ENCODE results near the gene HSD3B7. TPM values are rescaled to one million over a fixed set of nuclear protein-coding genes. Genes with fewer than 3 reads are reported as not detected.
"Not testable (repeated sequence)": the region's sequence is repeated elsewhere in the genome, so short reads cannot be mapped to it uniquely, and the experiment has no call there.

The HSD3B7 gene
- total RNA-seq (2021; ENCODE audit: unreplicated experiment) (5.4 TPM), Bru-seq, nascent RNA (percentile 39 among the genes with signal in this experiment), BruChase-seq, experiment 1, labeled RNA remaining after a 2-hour chase (percentile 44 among the genes with signal in this experiment), BruChase-seq, experiment 2, labeled RNA remaining after a 6-hour chase (percentile 56 among the genes with signal in this experiment)
- 8.5 TPM for polyA plus RNA-seq (2012; ENCODE audit: insufficient read length)
- long read RNA-seq, partial matches to known transcripts = 0 of 7 reads
- long read RNA-seq, other reads (novel, unspliced or antisense) = 6 of 7 reads

- ATAC-seq (peak; percentile 90), DNase-seq (ENCODE audit: low read depth, low spot score) (peak; percentile 51)
- ChIA-PET CTCF (interaction anchor here (0.6 to 1.2 kb wide), 5 partner anchors 10 to 157 kb away, joined by 3 to 4 read pairs (median 3); partner anchors contain the start of genes ZNF646 and ZNF668), POLR2A (no interaction called here)
- peaks cover 3% of the 10 kb centered on the region; the same call in 1 of the 2 replicates for H3K36me3 ChIP-seq (ENCODE audit: control insufficient read depth, insufficient read depth, low read length)
- no TSS peak for BruUV-seq (replicated peaks)
- in situ Hi-C loops (cut with HindIII; ENCODE audit: low pct_unique_long_range_greater_than_20kb, low sequenced_read_pairs) = no loop called here
- intact Hi-C loops (cut with micrococcal nuclease; ENCODE audit: unreplicated experiment) = loop anchor here (5.0 kb wide), 1 partner anchor 112 kb away; no protein-coding TSS in a partner anchor
- peak within 1 kb of the TSS; percentile 4 to 39; a peak in 2 of 4 replicates for H3K4me3 ChIP-seq (ENCODE audit: low read depth in 2 of 2, low read length in 2 of 2)
- TF ChIP-seq CTCF (IDR thresholded peaks at IDR 0.05) (peak; percentile 97), POLR2AphosphoS5 (IDR thresholded peaks at IDR 0.05; ENCODE audit: low read depth, low read length) (peak; percentile 72; the same call in 1 of the 2 replicates), REST (IDR thresholded peaks at IDR 0.05; ENCODE audit: insufficient read depth in 1 of 2, low read depth in 2 of 2, low read length in 1 of 2) (no peak), TCF7L2 (IDR thresholded peaks at IDR 0.05; ENCODE audit: low read depth, low read length) (no peak), SIN3A (IDR thresholded peaks at IDR 0.05; ENCODE audit: borderline replicate concordance, insufficient read depth, low read depth, low read length) (no peak)
- peaks cover 9% of the 10 kb centered on the region for H3K4me1 ChIP-seq (ENCODE audit: control insufficient read depth, insufficient read depth, low read length)
- H3K27ac ChIP-seq (ENCODE audit: low read length) = no peak within 1 kb of the TSS
- H3K27me3 ChIP-seq (ENCODE audit: control insufficient read depth, insufficient read depth, low read length) = no peaks in the 10 kb centered on the region
- H3K9me3 ChIP-seq (ENCODE audit: control insufficient read depth, insufficient read depth, low read depth, low read length) = no peaks in the 10 kb centered on the region
These were observed at the start of gene HSD3B7 for GRCh38 chr16:30984669-30985400. TSS of gene HSD3B7 (plus strand) at chr16:30985207. CDS start at chr16:30985659, 452 bp downstream.

GRCh38 chr16:30937692-30938091, 47.3 kb upstream of the HSD3B7 start:
- no peaks in the 10 kb centered on the region for H3K27me3 ChIP-seq (ENCODE audit: control insufficient read depth, insufficient read depth, low read length)
- intact Hi-C loops (cut with micrococcal nuclease; ENCODE audit: unreplicated experiment) (no loop called here), in situ Hi-C loops (cut with HindIII; ENCODE audit: low pct_unique_long_range_greater_than_20kb, low sequenced_read_pairs) (no loop called here)
- no peaks in the 10 kb centered on the region for H3K36me3 ChIP-seq (ENCODE audit: control insufficient read depth, insufficient read depth, low read length)
- POLR2A ChIA-PET = no interaction called here
- no TSS peak for BruUV-seq (replicated peaks)
- H3K9me3 ChIP-seq (ENCODE audit: control insufficient read depth, insufficient read depth, low read depth, low read length) = no peaks in the 10 kb centered on the region
- peaks cover 8% of the 10 kb centered on the region; the same call in 1 of the 2 replicates for H3K4me1 ChIP-seq (ENCODE audit: control insufficient read depth, insufficient read depth, low read length)
- H3K4me3 ChIP-seq (ENCODE audit: low read depth in 2 of 2, low read length in 2 of 2) = no peak overlapping the region
- TF ChIP-seq CTCF (IDR thresholded peaks at IDR 0.05) (no peak), SIN3A (IDR thresholded peaks at IDR 0.05; ENCODE audit: borderline replicate concordance, insufficient read depth, low read depth, low read length) (no peak), REST (IDR thresholded peaks at IDR 0.05; ENCODE audit: insufficient read depth in 1 of 2, low read depth in 2 of 2, low read length in 1 of 2) (no peak), TCF7L2 (IDR thresholded peaks at IDR 0.05; ENCODE audit: low read depth, low read length) (no peak), POLR2AphosphoS5 (IDR thresholded peaks at IDR 0.05; ENCODE audit: low read depth, low read length) (no peak)
- CTCF ChIA-PET = no interaction called here
- no peak overlapping the region for H3K27ac ChIP-seq (ENCODE audit: low read length)
- ATAC-seq (no peak), DNase-seq (ENCODE audit: low read depth, low spot score) (no peak)

- CTCF ChIA-PET = interaction anchor here (0.6 to 1.0 kb wide), 4 partner anchors 11 to 359 kb away, joined by 3 to 7 read pairs (median 4); no protein-coding TSS in a partner anchor
- not testable (repeated sequence) for DNase-seq (ENCODE audit: low read depth, low spot score)
These were observed 45.4 kb upstream of the HSD3B7 start for GRCh38 chr16:30939571-30939970.

More at GRCh38 chr16:30939571-30939970, 45.4 kb upstream of the HSD3B7 start:
- H3K4me1 ChIP-seq (ENCODE audit: control insufficient read depth, insufficient read depth, low read length); intact Hi-C loops (cut with micrococcal nuclease; ENCODE audit: unreplicated experiment); in situ Hi-C loops (cut with HindIII; ENCODE audit: low pct_unique_long_range_greater_than_20kb, low sequenced_read_pairs); H3K27me3 ChIP-seq (ENCODE audit: control insufficient read depth, insufficient read depth, low read length); ATAC-seq; H3K4me3 ChIP-seq (ENCODE audit: low read depth in 2 of 2, low read length in 2 of 2); BruUV-seq (replicated peaks); H3K9me3 ChIP-seq (ENCODE audit: control insufficient read depth, insufficient read depth, low read depth, low read length); H3K27ac ChIP-seq (ENCODE audit: low read length); H3K36me3 ChIP-seq (ENCODE audit: control insufficient read depth, insufficient read depth, low read length): not testable (repeated sequence)
- POLR2A ChIA-PET = interaction anchor here (0.7 kb wide), 1 partner anchor 181 kb away, joined by 3 read pairs; no protein-coding TSS in a partner anchor
